Ishikawa (cell line): Measurements from ENCODE around the gene FOXK1.

Source experiments
- CEBPB ChIP-seq: IDR thresholded peaks from 2 replicates; pipeline ENCODE4 v1.6.1; 2012
- CREB1 ChIP-seq: IDR thresholded peaks from 2 replicates; pipeline ENCODE4 v1.6.1; 2012; ENCODE audit warnings: low read depth
- EGR1 ChIP-seq: IDR thresholded peaks from 2 replicates; pipeline ENCODE4 v1.6.1; 2012
- EP300 ChIP-seq: IDR thresholded peaks from 2 replicates; pipeline ENCODE4 v1.6.1; 2012; ENCODE audit warnings: borderline replicate concordance
- FOXM1 ChIP-seq: IDR thresholded peaks from 2 replicates; pipeline ENCODE4 v1.6.1; 2012; ENCODE audit warnings: low read depth, borderline replicate concordance
- NFIC ChIP-seq: IDR thresholded peaks from 2 replicates; pipeline ENCODE4 v1.6.1; 2012
- RAD21 ChIP-seq: IDR thresholded peaks from 2 replicates; pipeline ENCODE4 v1.6.1; 2012; ENCODE audit warnings: low read depth
- TAF1 ChIP-seq: IDR thresholded peaks from 2 replicates; pipeline ENCODE4 v1.6.1; 2012; ENCODE audit warnings: low read depth, mild to moderate bottlenecking
- TCF12 ChIP-seq: IDR thresholded peaks from 2 replicates; pipeline ENCODE4 v1.6.1; 2012; ENCODE audit warnings: low read depth
- TEAD4 ChIP-seq: IDR thresholded peaks from 2 replicates; pipeline ENCODE4 v1.6.1; 2012
- YY1 ChIP-seq: IDR thresholded peaks from 2 replicates; pipeline ENCODE4 v1.6.1; 2012; ENCODE audit warnings: low read depth
- ZBTB7A ChIP-seq: IDR thresholded peaks from 2 replicates; pipeline ENCODE4 v1.6.1; 2012; ENCODE audit warnings: low read depth
- TF ChIP-seq, protein P1 (sequence below): IDR thresholded peaks from 2 replicates; pipeline ENCODE4 v1.6.1; 2012; ENCODE audit warnings: low read depth, mild to moderate bottlenecking
- TF ChIP-seq, protein P2 (sequence below): IDR thresholded peaks from 2 replicates; pipeline ENCODE4 v1.6.1; 2012
- TF ChIP-seq, protein P3 (sequence below): IDR thresholded peaks from 2 replicates; pipeline ENCODE4 v1.6.1; 2012

Gene FOXK1

DNA sequence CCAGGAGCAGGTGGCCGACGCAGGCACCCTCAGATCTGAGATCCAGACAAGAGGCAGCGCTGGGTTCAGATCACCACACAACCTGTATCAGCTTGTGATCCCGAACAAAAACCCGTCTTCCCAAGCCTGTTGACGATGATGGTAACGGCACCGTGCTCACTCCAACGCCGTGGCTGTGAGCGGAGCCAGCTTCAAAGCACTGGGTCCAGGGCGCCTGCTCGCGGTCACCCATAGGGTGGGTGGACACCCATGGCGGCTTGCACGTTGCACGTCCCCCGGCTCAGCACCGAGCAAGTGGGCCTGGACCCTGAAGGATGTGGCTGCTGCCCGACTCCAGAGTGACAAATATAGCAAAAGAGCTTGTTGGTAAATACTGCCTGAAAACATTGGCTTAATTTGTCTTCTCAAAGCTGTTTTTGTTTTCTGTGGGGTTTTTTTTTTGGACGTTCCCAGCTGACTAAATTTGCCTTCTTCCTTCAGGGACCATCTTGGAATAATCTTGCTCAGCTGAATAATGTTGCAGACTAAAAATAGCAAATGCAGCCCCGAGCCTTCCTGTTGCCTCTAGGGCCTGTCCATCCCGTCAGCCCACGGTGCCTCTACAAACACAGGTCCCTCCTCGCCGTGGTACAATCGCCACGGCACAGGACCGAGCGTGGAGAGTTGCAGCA lies 41.0 kb downstream of the FOXK1 start:
- TF ChIP-seq TCF12 (no peak), EGR1 (no peak), ZBTB7A (no peak), CEBPB (no peak), EP300 (no peak)

DNA sequence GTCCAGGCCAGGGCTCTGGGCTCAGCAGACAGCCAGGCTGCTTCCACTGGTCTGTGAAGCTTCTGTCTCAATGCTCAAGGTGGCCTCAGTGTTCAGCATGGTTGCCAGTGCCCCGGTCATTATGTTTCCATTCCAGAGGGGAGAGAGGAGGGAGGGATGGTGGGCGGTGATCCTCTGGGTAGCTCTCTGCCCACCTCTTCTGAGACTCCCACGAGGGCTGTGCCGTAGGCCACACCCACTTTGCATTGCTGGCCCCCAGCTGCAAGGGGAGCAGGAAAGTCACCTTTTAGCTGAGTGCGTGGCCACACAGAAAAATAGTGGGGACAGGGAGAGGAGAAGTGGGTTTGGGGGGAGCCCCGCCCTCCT lies 42.5 kb downstream of the FOXK1 start:
- TF ChIP-seq TEAD4 (no peak), CREB1 (no peak), ZBTB7A (no peak), FOXM1 (no peak), RAD21 (no peak), YY1 (no peak), TCF12 (no peak), TAF1 (0 out of 2 replicates have a peak, but pooled peaks have one; percentile 4), NFIC (0 out of 2 replicates have a peak, but pooled peaks have one; percentile 3)
- TF ChIP-seq, protein P1, sequence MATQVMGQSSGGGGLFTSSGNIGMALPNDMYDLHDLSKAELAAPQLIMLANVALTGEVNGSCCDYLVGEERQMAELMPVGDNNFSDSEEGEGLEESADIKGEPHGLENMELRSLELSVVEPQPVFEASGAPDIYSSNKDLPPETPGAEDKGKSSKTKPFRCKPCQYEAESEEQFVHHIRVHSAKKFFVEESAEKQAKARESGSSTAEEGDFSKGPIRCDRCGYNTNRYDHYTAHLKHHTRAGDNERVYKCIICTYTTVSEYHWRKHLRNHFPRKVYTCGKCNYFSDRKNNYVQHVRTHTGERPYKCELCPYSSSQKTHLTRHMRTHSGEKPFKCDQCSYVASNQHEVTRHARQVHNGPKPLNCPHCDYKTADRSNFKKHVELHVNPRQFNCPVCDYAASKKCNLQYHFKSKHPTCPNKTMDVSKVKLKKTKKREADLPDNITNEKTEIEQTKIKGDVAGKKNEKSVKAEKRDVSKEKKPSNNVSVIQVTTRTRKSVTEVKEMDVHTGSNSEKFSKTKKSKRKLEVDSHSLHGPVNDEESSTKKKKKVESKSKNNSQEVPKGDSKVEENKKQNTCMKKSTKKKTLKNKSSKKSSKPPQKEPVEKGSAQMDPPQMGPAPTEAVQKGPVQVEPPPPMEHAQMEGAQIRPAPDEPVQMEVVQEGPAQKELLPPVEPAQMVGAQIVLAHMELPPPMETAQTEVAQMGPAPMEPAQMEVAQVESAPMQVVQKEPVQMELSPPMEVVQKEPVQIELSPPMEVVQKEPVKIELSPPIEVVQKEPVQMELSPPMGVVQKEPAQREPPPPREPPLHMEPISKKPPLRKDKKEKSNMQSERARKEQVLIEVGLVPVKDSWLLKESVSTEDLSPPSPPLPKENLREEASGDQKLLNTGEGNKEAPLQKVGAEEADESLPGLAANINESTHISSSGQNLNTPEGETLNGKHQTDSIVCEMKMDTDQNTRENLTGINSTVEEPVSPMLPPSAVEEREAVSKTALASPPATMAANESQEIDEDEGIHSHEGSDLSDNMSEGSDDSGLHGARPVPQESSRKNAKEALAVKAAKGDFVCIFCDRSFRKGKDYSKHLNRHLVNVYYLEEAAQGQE, result no peak
- TF ChIP-seq, protein P2, sequence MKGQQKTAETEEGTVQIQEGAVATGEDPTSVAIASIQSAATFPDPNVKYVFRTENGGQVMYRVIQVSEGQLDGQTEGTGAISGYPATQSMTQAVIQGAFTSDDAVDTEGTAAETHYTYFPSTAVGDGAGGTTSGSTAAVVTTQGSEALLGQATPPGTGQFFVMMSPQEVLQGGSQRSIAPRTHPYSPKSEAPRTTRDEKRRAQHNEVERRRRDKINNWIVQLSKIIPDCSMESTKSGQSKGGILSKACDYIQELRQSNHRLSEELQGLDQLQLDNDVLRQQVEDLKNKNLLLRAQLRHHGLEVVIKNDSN, result no peak
- TF ChIP-seq, protein P3, sequence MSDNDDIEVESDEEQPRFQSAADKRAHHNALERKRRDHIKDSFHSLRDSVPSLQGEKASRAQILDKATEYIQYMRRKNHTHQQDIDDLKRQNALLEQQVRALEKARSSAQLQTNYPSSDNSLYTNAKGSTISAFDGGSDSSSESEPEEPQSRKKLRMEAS, result no peak

DNA sequence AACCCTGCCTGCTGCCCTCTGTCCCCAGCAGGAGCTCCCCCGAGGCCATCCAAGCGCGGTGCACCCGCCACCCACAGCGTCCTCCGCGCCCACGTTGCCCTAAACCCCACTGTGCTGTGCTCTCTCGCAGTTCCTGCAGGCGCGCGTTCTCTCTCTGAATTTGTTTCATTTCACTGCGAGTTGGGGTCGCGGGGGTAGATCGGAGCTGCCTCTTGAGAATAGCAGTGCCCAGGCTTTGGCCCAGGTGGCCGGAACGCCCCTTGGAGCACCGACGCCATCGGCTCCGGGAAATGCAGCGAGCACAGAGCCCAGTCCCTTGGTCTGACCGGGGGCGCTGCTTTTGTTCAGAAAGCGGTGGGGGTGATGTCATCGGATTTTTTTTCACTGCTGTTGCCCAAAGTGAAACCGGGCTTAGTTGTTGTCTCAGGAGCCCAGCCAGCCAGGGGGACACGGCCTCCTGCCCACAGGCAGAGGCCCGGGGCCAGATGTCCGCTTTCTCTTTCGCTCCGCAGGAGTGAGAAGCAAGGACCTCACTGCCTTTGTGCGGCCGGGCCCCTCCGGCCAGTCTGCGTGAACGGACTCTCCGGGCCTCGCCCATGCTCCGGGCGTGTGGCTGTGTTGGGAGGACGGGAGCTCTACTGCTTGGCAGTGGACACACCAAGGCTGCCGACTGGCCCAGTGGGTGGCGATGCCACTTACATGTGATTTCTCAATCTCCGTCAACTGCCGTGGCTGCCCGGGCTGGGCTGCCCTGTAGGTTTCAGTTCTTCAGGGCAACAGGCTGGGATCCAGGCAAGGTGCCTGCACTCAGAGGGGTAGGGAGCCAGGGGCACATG lies 43.1 kb downstream of the FOXK1 start:
- TF ChIP-seq CEBPB (peak; percentile 57), ZBTB7A (peak; percentile 57; the same call in 1 of the 2 replicates), FOXM1 (no peak), NFIC (peak; percentile 2; the same call in 1 of the 2 replicates)

DNA sequence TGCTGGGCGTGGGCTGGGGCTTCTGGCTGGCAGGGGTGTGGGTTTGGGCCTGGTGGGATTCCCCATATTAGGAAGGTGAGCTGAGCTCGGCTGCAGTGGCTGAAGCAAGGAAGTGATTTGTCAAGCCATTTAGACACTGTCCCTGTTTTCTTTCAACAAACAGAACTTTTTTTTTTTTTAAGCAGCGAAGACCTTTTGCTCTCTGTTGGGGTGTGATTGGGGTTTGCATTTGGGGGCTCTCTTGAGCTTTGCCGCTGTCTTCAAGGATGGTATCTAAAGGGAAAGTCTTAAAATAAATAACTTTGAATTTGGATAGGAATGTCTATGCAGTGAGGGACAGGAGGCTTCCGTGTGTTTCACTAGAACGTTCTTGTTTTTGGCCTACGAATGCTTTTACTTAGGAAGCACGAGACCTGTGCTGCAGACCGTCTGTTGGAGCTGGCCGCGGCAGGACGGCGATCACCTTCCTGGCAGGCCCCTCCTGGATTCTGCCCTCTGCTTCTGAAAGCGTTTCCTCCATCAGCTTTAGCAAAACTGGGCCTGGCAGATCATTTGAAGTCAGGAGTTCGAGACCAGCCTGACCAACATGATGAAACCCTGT lies 43.9 kb downstream of the FOXK1 start:
- TF ChIP-seq CREB1, result no peak
- TF ChIP-seq YY1, result no peak

DNA sequence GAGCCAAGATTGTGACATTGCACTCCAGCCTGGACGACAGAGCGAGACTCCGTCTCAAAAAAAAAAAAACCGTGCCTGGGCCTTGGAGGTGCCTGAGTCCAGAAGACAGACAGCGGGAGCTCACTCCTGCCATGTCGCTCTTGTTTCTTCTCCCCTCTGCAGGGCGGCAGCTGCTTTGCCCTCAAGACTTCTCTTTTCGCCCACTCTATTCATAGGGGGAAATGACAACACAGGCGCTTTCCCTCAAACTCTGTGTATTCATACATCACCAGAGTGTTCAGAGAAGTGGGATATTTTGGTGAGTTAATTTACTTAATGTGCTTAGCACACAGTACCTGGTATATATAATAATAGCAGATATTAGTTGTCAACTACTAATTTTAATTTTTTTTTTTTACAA lies 44.5 kb downstream of the FOXK1 start:
- TF ChIP-seq EP300, result no peak
- TF ChIP-seq CEBPB, result no peak
- TF ChIP-seq NFIC, result no peak
- TF ChIP-seq YY1, result no peak
- no peak for TF ChIP-seq ZBTB7A
- no peak for TF ChIP-seq TEAD4
- no peak for TF ChIP-seq FOXM1
- TF ChIP-seq, protein P2, result no peak
- no peak for TF ChIP-seq TAF1
- TF ChIP-seq TCF12, result no peak
- TF ChIP-seq EGR1, result no peak
- TF ChIP-seq, protein P1, result no peak
- no peak for TF ChIP-seq RAD21
- TF ChIP-seq, protein P3, result no peak
- TF ChIP-seq CREB1, result no peak
